DOHH2 (cell line): ENCODE data around the gene CSNK1A1.
"Not testable (repeated sequence)": the region's sequence is repeated elsewhere in the genome, so short reads cannot be mapped to it uniquely, and the experiment has no call there.

Experiments used
- EZH2phosphoT487 ChIP-seq: fragments of 200-600 bp; sonication (generic); IDR thresholded peaks from 2 replicates; pipeline ENCODE4 v1.6.1; 2017; ENCODE audit warnings: borderline replicate concordance, mild to moderate bottlenecking, antibody characterized with exemption, low read length, moderate library complexity, mixed read lengths
- TF ChIP-seq, protein P1 (sequence below): fragments of 200-600 bp; sonication (generic); IDR thresholded peaks from one replicate; pipeline ENCODE4 v1.5.1; 2014; ENCODE audit warnings: antibody characterized with exemption, mild to moderate bottlenecking, low read depth, low read length; ENCODE audit not compliant: poor library complexity, severe bottlenecking

DNA sequence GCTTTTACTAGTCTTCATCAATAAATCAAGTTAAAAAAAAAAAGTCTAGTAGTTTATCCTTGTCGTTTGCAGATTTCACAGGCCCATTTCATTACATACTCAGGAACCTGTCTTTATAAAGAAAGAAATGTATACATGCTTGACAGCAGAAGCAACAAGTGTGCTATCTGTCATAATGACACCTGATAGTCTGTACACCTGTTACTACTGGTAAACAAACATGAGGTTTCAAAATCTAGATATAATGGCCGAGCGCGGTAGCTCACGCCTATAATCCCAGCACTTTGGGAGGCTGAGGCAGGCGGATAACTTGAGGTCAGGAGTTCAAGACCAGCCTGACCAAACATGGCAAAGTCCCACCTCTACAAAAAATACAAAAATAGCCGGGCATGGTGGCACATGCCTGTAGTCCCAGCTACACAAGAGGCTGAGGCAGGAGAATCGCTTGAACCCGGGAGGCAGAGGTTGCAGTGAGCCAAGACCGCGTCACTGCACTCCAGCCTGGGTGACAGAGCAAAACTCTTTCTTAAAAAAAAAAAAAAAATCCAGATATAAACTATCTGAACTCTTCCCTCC lies 37.8 kb downstream of the CSNK1A1 start:
- TF ChIP-seq, protein P1, sequence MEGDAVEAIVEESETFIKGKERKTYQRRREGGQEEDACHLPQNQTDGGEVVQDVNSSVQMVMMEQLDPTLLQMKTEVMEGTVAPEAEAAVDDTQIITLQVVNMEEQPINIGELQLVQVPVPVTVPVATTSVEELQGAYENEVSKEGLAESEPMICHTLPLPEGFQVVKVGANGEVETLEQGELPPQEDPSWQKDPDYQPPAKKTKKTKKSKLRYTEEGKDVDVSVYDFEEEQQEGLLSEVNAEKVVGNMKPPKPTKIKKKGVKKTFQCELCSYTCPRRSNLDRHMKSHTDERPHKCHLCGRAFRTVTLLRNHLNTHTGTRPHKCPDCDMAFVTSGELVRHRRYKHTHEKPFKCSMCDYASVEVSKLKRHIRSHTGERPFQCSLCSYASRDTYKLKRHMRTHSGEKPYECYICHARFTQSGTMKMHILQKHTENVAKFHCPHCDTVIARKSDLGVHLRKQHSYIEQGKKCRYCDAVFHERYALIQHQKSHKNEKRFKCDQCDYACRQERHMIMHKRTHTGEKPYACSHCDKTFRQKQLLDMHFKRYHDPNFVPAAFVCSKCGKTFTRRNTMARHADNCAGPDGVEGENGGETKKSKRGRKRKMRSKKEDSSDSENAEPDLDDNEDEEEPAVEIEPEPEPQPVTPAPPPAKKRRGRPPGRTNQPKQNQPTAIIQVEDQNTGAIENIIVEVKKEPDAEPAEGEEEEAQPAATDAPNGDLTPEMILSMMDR, result not testable (repeated sequence)
- not testable (repeated sequence) for TF ChIP-seq EZH2phosphoT487
